Amniotic epithelial cell (primary cell): ENCODE measurements around the gene KRTAP10-5.

Experiments
- DNase-seq: peaks from one replicate; pipeline ENCODE4 v3.0.0-alpha.2; 2010; ENCODE audit warnings: low read depth

KRTAP10-5 gene

DNA sequence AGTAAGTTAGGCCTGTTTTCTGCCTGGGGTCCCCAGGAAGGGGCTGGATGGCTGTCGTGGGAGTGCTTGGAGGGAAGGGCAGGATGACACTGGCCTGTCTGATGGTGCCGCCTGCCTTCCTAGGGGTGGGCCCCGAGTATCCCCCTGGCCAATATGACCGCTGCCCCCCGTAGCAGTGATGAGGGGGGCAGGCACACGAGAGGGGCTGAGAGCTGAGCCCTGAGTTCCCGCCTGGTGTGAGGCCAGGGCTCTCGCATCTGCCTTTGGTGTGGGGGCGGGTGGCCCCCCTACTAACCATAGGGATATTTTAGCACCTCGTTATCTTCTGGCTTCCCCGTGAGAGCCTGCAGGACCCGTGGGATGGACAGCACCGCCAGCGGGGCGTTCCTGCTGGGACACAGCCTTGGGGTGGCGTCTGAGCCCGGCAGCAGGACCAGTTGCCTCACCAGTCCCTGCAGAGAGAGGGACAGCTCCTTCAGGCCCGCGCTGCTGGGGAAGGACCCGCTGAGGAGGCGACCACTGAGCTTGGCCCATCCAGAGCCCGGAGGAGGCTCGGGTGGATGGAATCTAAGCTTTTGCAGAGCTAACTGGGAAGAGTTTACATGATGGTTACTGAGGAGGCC, 50.8 kb downstream of the KRTAP10-5 start:
- no peak for DNase-seq
